ENCODE data around the gene KIDINS220. TPM values are rescaled to one million over a fixed set of nuclear protein-coding genes. Genes with fewer than 3 reads are reported as not detected.

Gene KIDINS220
- total RNA-seq, 1 donor from 2014 or later, result 69.6 TPM

- intact Hi-C loops (cut with DNase I), result no loop called here
- no peak for ATAC-seq
- no peaks in the 10 kb centered on the region for H3K4me1 ChIP-seq
- H3K27me3 ChIP-seq, result no peaks in the 10 kb centered on the region
- peaks cover 92% of the 10 kb centered on the region for H3K36me3 ChIP-seq
- H3K27ac ChIP-seq, result no peak overlapping the region
- TF ChIP-seq, protein P1, sequence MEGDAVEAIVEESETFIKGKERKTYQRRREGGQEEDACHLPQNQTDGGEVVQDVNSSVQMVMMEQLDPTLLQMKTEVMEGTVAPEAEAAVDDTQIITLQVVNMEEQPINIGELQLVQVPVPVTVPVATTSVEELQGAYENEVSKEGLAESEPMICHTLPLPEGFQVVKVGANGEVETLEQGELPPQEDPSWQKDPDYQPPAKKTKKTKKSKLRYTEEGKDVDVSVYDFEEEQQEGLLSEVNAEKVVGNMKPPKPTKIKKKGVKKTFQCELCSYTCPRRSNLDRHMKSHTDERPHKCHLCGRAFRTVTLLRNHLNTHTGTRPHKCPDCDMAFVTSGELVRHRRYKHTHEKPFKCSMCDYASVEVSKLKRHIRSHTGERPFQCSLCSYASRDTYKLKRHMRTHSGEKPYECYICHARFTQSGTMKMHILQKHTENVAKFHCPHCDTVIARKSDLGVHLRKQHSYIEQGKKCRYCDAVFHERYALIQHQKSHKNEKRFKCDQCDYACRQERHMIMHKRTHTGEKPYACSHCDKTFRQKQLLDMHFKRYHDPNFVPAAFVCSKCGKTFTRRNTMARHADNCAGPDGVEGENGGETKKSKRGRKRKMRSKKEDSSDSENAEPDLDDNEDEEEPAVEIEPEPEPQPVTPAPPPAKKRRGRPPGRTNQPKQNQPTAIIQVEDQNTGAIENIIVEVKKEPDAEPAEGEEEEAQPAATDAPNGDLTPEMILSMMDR (IDR thresholded peaks at IDR 0.05), result no peak
- DNase-seq, result no peak
- H3K9me3 ChIP-seq, result no peaks in the 10 kb centered on the region
- no peak overlapping the region for H3K4me3 ChIP-seq
Observed at GRCh38 chr2:8798393-8798792, 39.0 kb downstream of the KIDINS220 start.

DNA sequence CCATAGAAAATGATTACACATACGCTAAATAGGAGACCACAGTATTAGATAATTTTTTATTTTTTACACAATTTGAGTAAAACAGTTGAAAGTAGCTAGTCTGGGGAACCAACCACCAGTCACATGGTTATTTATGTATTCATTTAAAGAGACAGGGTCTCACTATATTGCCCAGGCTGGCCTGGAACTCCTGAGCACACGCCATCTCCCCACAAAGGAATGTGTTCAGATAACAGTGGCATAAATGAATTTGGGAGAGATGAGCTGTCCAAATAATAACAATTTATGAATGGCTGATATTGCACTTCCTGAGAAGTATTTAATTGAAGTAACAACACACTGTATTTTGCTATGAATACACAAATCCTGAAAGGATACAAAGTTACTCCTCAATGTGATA, 39.7 kb downstream of the KIDINS220 start:
- Histone ChIP-seq H3K36me3 (peaks cover 94% of the 10 kb centered on the region), H3K27me3 (no peaks in the 10 kb centered on the region), H3K4me1 (no peaks in the 10 kb centered on the region), H3K4me3 (no peak overlapping the region), H3K9me3 (no peaks in the 10 kb centered on the region), H3K27ac (no peak overlapping the region)
- TF ChIP-seq, protein P1 (IDR thresholded peaks at IDR 0.05), result no peak
- intact Hi-C loops (cut with DNase I), result no loop called here
- DNase-seq, result no peak
- no peak for ATAC-seq

DNA sequence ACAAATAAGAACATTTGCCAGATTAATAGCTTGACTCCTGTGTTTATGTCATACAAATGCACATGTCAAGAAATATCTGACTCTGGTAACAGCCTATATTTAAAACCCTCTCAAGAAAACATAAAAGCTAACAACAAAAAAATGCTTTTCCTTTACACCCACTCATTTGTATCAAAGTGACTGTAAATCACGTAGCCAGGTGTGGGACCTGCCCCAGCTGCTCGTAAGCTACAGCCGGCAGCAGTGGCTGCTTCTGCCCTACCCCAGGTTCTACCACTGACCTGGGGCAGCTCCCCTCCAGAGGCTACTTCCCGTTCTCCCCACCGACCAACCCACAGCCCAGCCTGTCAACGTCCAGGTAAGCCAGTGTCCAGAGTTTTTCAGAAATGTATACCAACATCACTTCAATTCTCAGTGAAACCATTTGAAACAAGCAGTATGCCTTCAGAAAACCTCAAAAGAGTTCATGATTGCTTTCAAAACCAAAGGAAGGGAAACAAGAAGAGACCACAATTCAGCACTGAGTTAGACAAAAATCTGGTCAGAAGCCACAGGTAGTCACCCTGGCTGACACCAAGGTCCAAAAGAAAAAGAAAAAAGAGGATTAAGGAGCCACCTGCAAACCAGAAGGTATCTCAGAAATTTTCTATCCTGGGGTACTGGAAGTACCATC, 40.4 kb downstream of the KIDINS220 start:
- intact Hi-C loops (cut with DNase I), result no loop called here
- Histone ChIP-seq H3K27me3 (no peaks in the 10 kb centered on the region), H3K9me3 (no peaks in the 10 kb centered on the region), H3K4me1 (no peaks in the 10 kb centered on the region), H3K4me3 (no peak overlapping the region), H3K27ac (no peak overlapping the region), H3K36me3 (peaks cover 94% of the 10 kb centered on the region)
- DNase-seq (no peak), ATAC-seq (no peak)
- TF ChIP-seq, protein P1 (IDR thresholded peaks at IDR 0.05), result no peak

GRCh38 chr2:8796315-8796848, 41.0 kb downstream of the KIDINS220 start:
- no peak overlapping the region for H3K27ac ChIP-seq
- intact Hi-C loops (cut with DNase I), result no loop called here
- no peaks in the 10 kb centered on the region for H3K4me1 ChIP-seq
- no peaks in the 10 kb centered on the region for H3K9me3 ChIP-seq
- H3K27me3 ChIP-seq, result no peaks in the 10 kb centered on the region
- H3K4me3 ChIP-seq, result no peak overlapping the region
- ATAC-seq (no peak), DNase-seq (no peak)
- H3K36me3 ChIP-seq, result peaks cover 94% of the 10 kb centered on the region
- TF ChIP-seq, protein P1 (IDR thresholded peaks at IDR 0.05), result no peak

DNA sequence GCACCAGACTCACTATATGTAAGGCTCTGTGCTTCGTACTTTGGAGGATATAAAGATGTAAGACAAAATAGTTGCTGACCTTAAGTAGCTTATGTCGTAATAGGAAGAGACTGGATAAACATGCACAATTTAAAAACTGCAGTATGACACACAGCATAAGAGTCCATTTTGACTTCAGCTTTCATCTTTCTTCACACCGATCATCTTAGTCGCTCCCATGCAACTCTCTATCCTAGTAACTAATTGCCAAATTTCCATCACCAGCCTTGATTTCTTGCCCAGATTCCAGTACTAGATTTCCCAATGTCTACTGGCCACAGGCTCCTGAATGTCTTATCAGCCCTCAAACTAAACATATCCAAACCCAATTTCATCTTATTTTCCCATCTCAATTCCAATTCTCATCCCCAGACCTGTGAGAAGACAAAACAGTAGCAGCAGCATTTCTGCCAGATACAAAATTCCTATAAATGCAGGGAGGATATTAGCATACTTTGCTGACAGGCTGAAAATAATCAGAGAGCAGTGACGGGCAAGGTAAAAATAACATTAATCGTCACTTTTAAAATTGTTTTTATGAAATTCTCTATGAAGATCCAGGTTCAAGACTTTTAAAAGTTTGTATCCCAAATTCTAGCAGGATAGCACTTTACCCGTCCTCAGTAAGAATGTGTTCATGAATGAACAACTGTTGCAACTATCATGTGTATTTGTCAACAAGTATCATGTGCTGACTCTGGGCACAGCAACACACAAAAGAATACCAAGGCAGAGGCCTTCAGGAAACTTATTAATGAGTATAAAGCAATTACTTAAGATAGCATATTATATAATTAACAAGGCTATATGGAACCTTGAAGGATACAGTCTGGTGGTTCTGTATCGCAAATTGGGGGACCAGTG, 42.2 kb downstream of the KIDINS220 start:
- H3K9me3 ChIP-seq, result no peaks in the 10 kb centered on the region
- no peaks in the 10 kb centered on the region for H3K27me3 ChIP-seq
- ATAC-seq, result no peak
- H3K27ac ChIP-seq, result no peak overlapping the region
- H3K4me3 ChIP-seq, result no peak overlapping the region
- intact Hi-C loops (cut with DNase I), result no loop called here
- no peaks in the 10 kb centered on the region for H3K4me1 ChIP-seq
- H3K36me3 ChIP-seq, result peaks cover 94% of the 10 kb centered on the region
- no peak for DNase-seq
- TF ChIP-seq, protein P1 (IDR thresholded peaks at IDR 0.05), result no peak
